GM19372 (cell line): ENCODE data around the gene TUBA1A.
"Not testable (repeated sequence)": the region's sequence is repeated elsewhere in the genome, so short reads cannot be mapped to it uniquely, and the experiment has no call there.

ENCODE experiments used
- ATAC-seq: cut with Tn5 transposase; IDR thresholded peaks from one replicate; pipeline ENCODE4 v1.9.1; 2021; ENCODE audit warnings: mild to moderate bottlenecking, low read depth, moderate library complexity; ENCODE audit not compliant: unreplicated experiment

TUBA1A gene

GRCh38 chr12:49161092-49161795 is 27.6 kb downstream of the TUBA1A start:
- no peak for ATAC-seq

- ATAC-seq = no peak
Measured at GRCh38 chr12:49160399-49160798, 28.5 kb downstream of the TUBA1A start.

GRCh38 chr12:49154221-49154620 is 34.7 kb downstream of the TUBA1A start:
- ATAC-seq = no peak

- no peak for ATAC-seq
Measured at GRCh38 chr12:49147384-49147783, 41.5 kb downstream of the TUBA1A start.

- no peak for ATAC-seq
Measured at GRCh38 chr12:49146406-49146805, 42.5 kb downstream of the TUBA1A start.

- no peak for ATAC-seq
Measured at GRCh38 chr12:49144384-49144783, 44.5 kb downstream of the TUBA1A start.

GRCh38 chr12:49138999-49139398 is 49.9 kb downstream of the TUBA1A start:
- ATAC-seq = no peak

GRCh38 chr12:49138587-49138986 is 50.3 kb downstream of the TUBA1A start:
- no peak for ATAC-seq

GRCh38 chr12:49137476-49137875 is 51.4 kb downstream of the TUBA1A start:
- ATAC-seq = no peak

- not testable (repeated sequence) for ATAC-seq
Measured at GRCh38 chr12:49136997-49137396, 51.9 kb downstream of the TUBA1A start.
